HG03439 (cell line): Measurements from ENCODE around the gene MPZL1.

Experiments used
- ATAC-seq: cut with Tn5 transposase; IDR thresholded peaks from one replicate; pipeline ENCODE4 v1.9.1; 2021; ENCODE audit warnings: mild to moderate bottlenecking, moderate library complexity; ENCODE audit not compliant: unreplicated experiment

The MPZL1 gene

DNA sequence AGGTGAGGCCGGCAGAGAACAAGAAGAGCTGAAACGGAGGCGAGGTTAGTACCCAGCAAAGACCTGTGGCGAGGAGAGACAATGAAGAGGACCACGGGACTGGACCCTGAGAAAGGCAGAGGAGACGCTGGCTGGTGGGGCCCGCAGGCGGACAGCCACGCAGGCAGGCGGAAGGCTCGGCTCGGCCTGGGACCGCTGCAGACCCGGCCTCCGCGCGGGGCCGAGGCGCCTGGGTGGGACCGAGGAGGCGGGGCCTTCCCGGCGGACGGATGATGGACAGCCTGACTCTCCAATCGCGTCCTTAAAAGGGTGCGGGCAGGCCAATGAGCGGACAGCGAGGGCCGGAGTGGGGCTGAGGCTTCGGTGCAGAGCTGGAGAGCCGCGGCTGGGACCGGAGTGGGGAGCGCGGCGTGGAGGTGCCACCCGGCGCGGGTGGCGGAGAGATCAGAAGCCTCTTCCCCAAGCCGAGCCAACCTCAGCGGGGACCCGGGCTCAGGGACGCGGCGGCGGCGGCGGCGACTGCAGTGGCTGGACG is at the start of gene MPZL1:
Gene MPZL1, plus strand, starts transcription at position 366 of the 535 bp plus-strand sequence. CDS start 170 bp downstream, outside the sequence.
- ATAC-seq = peak; percentile 89

DNA sequence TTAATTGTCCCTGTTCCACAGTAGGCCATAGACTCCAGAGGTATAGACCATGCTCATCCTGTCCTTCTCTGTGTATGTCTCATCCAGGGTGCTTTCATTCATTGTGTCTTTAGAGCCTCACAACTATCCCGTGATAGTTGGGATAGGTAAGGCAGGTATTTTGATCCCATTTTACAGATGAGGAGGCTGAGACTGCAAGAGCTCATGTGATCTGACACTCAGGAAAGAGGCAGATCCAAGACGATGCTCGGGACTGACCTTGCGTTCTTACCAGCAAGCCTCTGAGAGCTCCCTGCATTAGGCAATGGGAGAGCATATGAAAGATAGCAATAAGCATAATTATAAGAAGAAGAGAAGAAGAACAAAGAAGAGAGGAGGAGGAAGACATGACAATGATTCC is 49.0 kb upstream of the MPZL1 start:
- no peak for ATAC-seq

- ATAC-seq = no peak
Observed at GRCh38 chr1:167673265-167673664, 48.5 kb upstream of the MPZL1 start.

DNA sequence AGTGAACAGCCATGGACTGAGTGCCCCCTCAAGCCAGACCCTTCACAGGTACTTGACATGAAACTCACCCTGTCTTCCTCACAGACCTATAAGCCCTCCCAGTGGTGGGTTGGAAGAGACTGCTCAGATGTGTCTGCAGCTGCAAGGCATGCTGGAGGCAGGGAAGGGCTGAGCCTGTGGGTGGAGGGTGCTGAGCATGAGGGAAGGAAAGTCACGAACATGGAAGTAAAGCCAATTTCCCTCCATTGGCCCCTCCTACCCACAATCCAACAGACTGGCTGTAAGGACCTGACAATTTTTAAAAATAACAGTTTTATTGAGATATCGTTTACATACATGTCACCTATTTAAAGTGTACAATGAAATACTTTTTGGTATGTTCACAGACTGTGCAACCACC is 47.6 kb upstream of the MPZL1 start:
- no peak for ATAC-seq

DNA sequence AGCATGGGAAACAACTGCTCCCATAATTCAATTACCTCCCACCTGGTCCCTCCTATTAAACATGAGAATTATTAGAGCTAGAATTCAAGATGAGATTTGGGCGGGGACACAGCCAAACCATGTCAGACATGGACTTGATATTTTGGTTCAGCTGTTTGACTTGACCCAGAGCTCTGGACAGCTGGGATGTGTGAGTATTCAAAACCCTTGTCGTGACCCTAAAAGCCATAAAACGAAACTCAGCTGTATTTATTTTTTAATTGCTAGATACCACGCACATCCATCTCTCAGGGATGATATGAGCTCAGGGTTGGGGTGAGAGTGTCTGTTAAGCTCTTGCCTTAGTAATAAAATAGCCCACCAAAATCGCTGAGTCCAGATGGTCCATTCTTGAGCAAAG is 46.3 kb upstream of the MPZL1 start:
- ATAC-seq = no peak

DNA sequence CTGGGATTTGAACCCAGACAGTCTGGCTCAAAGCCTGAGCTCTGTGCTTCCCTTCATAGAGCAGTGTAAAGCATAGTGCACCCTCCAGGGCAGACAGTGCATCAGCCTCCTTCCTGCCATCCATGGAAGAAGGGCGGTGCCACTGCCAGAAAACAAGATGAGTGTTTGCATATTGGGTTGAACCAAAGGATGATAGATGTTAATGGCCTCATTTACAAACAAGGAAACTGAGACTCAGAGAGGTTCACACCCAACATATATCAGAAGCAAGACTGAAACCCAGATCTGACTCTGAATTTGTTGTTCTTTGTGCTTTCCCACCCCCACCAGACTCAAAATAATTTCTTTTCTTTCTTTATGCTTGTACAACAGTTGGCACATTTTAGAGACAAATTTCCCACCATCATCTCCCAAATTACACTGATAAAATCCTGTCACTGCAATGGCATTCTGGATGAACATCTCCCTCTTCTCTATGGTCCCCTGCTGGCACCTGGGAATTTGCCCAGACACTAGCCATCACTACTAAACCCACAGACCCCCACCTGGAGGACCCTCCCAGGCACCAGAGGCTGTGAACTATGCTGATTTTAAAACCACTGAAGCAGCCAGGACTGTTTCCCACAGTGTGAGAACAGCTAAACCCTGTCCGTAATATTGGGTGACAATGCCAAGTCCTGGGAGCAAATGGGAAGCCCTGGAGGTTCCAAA is 45.4 kb upstream of the MPZL1 start:
- peak; percentile 41 for ATAC-seq

- ATAC-seq = no peak
Observed at GRCh38 chr1:167676916-167677848, 44.6 kb upstream of the MPZL1 start.

DNA sequence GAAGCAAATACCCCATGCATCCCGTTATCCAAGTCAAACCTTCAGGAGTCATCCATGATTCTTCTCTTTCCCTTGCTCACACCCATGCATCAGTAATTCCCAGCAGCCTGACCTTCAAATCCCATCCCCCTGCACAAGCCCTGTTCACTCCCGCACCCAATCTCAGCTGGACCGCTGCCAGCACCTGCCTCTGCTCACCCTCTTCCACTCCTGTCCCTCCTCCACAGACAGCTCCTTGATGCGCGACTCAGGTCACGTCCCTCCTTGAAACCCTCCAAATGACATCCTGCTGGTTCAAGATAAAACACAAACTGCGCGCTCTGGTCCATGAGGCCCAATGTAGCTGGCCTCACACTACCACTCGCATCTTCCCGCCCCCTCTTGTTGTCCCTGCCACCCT is 43.4 kb upstream of the MPZL1 start:
- no peak for ATAC-seq

DNA sequence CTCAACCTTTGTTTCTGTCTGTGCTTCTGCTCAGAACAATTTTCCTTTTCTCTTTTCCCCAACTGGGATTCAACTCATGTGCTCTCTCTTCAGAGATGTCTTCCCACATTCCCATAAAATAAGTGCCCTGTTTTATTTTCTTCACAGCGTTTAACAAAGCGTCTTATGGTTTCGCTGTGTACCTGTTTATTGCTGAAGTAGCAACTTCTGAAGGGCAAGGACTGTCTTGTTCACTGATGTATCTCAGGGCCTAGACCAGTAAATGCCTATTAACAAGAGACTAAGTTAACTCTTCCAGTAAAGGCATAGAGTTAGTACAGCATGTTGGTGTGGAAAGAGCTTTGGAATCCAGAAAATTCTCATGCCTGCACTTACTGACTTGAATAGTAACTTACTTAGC is 42.9 kb upstream of the MPZL1 start:
- ATAC-seq = no peak

- no peak for ATAC-seq
Observed at GRCh38 chr1:167679714-167680113, 42.1 kb upstream of the MPZL1 start.

DNA sequence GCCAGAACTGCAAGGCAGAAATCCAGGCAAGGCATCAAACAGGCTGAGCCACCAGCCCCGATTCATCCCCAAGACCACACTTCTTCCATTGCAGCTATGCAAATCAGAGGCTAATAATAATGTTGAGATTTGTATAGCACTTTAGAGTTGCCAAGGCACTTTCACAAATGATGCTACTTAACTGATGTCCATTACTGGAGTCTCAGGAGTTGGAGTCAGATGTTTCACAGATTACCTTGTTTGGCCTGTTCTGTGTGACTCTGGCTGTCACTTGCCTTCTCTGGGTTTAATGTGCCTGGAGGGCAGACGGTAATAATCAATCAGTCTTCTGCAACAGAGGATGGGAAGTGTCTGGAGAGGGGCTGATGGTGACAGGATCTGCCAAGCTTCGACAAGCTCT is 40.8 kb upstream of the MPZL1 start:
- no peak for ATAC-seq

GRCh38 chr1:167681451-167682098 is 40.2 kb upstream of the MPZL1 start:
- no peak for ATAC-seq

DNA sequence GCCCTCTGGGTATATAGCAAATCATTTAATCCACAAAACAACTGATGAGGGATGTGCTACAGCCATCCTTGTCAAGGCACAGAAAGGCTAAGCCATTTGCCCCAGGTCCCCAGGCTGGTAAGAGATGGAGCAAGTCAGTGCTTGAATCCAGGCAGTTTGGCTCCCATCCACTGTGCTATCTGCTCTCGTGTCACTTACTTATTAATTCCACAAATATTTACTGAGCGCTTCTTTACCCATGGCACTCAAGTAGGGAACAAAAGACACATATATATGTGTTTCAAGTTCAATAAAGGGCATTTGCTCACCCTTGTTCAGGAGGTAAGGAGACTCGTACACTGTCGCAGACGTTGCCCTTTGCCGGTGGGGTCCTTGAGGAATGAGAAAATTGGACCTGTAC is 38.6 kb upstream of the MPZL1 start:
- no peak for ATAC-seq

GRCh38 chr1:167683641-167684502 is 37.9 kb upstream of the MPZL1 start:
- ATAC-seq = no peak

DNA sequence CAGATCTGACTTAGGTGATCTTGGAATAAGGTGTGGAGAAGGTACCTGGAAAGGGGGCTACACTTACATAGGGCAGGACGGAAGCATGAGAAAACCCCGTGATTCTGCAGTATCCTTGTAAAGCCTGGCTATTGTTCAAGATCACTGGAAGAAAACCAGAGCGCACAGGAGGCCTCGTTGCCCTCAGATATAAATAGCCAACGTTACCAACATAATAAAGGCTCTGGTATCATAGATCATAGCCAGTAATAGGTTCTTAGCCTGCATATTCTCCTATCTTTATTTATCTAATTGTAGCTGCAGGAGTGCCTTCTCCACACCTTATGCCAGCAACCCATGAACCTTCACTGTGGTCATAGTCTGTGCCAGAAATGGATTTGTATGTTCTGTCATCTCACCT is 35.9 kb upstream of the MPZL1 start:
- ATAC-seq = no peak

DNA sequence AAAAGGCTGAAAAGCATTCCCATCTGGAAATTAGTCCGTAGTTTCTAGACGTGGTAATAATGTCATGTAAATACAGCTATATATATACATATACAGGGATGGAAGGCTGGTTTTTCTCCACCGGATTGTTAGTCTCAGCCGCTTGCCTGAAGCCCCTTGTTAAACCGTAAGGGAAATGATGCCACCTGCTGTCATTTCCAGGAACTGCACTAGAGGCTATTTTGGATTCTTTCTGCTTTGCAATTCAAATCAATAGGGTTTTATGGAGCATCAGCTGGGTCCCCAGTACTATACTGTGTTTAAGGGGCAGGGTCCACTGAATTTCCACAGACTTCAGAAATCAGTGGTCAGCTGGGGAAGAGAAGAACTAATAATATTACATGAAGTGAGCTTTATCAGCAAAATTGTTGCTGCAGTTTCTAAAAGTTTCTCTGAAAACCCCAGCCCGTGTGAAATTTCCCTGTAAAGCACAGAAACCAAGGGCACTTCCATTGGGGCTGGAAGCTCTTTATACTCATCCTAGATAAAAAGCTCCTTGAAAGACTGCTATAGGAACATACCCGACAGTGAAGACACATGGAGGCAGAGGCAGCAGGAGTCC is 33.8 kb upstream of the MPZL1 start:
- peak; percentile 62 for ATAC-seq

- no peak for ATAC-seq
Observed at GRCh38 chr1:167689567-167689920, 32.2 kb upstream of the MPZL1 start.

DNA sequence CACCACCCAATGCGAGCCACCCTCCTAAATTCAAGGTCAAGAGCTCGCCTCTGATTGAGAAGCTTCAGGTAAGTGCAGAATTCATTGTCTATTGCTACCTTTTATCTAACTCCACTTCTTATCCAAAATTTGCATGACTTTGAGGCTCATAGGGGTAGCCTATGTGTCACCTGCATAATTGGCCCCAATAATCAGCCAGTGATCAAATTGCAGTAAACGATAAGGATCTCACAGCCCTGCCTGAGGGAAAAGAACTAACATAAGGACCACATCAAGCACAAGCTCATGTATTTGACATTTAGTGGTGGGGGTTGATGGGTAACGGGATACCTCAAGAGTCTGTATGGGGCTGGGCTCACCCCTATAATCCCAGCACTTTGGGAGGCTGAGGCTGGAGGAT is 31.7 kb upstream of the MPZL1 start:
- no peak for ATAC-seq

GRCh38 chr1:167693425-167694045 is 28.2 kb upstream of the MPZL1 start:
- no peak for ATAC-seq

- ATAC-seq = no peak
Observed at GRCh38 chr1:167694691-167695090, 27.1 kb upstream of the MPZL1 start.
